ENCODE results near the gene HOXA13. TPM values are rescaled to one million over a fixed set of nuclear protein-coding genes. Genes with fewer than 3 reads are reported as not detected.

The HOXA13 gene
- total and polyA plus RNA-seq, 11 donors = not detected

- DNase-seq = no peak
- Histone ChIP-seq H3K27ac (no peak overlapping the region), H3K27me3 (peaks cover 58 to 99% (median 94%) of the 10 kb centered on the region in 9 donors), H3K9me3 (no peaks in the 10 kb centered on the region), H3K36me3 (no peaks in the 10 kb centered on the region), H3K4me1 (peaks cover 0 to 36% (median 14%) of the 10 kb centered on the region in 12 donors), H3K4me3 (peak overlapping the region in 1 of 12 donors; percentile 34)
- TF ChIP-seq POLR2A (IDR thresholded peaks at IDR 0.05) (no peak), CTCF (IDR thresholded peaks at IDR 0.05) (no peak)
- ATAC-seq = no peak
- 5 to 9% (median 7%) methylated on average over 47 to 52 of the region's 52 CpGs for WGBS, 4 donors
- intact Hi-C loops (cut with DNase I) = loop anchor here in 6 of 10 donors (5.0 to 10.0 kb wide), 4 partner anchors 369 to 712 kb away; no protein-coding TSS in a partner anchor
Observed at GRCh38 chr7:27205325-27206280, 5.7 kb upstream of the HOXA13 start.

GRCh38 chr7:27204851-27205322, 5.0 kb upstream of the HOXA13 start:
- no peak for DNase-seq

GRCh38 chr7:27203964-27204594, 4.2 kb upstream of the HOXA13 start:
- intact Hi-C loops (cut with DNase I) = loop anchor here in 5 of 10 donors (5.0 to 10.0 kb wide), 4 partner anchors 371 to 718 kb away; no protein-coding TSS in a partner anchor
- no peak overlapping the region for H3K27ac ChIP-seq
- no peak overlapping the region for H3K4me3 ChIP-seq
- TF ChIP-seq CTCF (IDR thresholded peaks at IDR 0.05) = no peak
- TF ChIP-seq POLR2A (IDR thresholded peaks at IDR 0.05) = no peak
- H3K4me1 ChIP-seq = peaks cover 3 to 42% (median 18%) of the 10 kb centered on the region in 12 donors
- DNase-seq = no peak
- no peaks in the 10 kb centered on the region for H3K36me3 ChIP-seq
- WGBS, 4 donors = 16 to 29% (median 23%) methylated on average over 4 of the region's 4 CpGs
- no peaks in the 10 kb centered on the region for H3K9me3 ChIP-seq
- ATAC-seq = no peak
- peaks cover 60 to 96% (median 91%) of the 10 kb centered on the region in 9 donors for H3K27me3 ChIP-seq

More at GRCh38 chr7:27204851-27205322, 5.0 kb upstream of the HOXA13 start:
- peaks cover 61 to 99% (median 94%) of the 10 kb centered on the region in 9 donors for H3K27me3 ChIP-seq
- H3K27ac ChIP-seq = peak overlapping the region in 1 of 12 donors; percentile 21
- TF ChIP-seq CTCF (IDR thresholded peaks at IDR 0.05) (no peak), POLR2A (IDR thresholded peaks at IDR 0.05) (no peak)
- no peak for ATAC-seq
- intact Hi-C loops (cut with DNase I) = loop anchor here in 7 of 10 donors (5.0 to 10.0 kb wide), 5 partner anchors 370 to 717 kb away; no protein-coding TSS in a partner anchor
- WGBS, 4 donors = 2 to 9% (median 5%) methylated on average over 33 to 41 of the region's 41 CpGs
- no peaks in the 10 kb centered on the region for H3K36me3 ChIP-seq
- peak overlapping the region in 1 of 12 donors; percentile 34 for H3K4me3 ChIP-seq
- H3K9me3 ChIP-seq = no peaks in the 10 kb centered on the region
- H3K4me1 ChIP-seq = peaks cover 0 to 39% (median 16%) of the 10 kb centered on the region in 12 donors

Data from heart left ventricle (tissue), 16 donors.